Keratinocyte (primary cell): ENCODE measurements around the gene MAGI1.

Experiments
- CTCF ChIP-seq, 3 experiments: IDR thresholded peaks in 1 of 3; conservative IDR thresholded peaks in 1 of 3; optimal IDR thresholded peaks in 1 of 3; 2 replicates in 2 of 3; 3 replicates in 1 of 3; pipeline versions ENCODE3 to v1.5.1; 2011; ENCODE audit warnings: low read length in 3 of 3, mild to moderate bottlenecking in 3 of 3, moderate library complexity in 2 of 3, control low read depth in 1 of 3, inconsistent platforms in 1 of 3; ENCODE audit not compliant: insufficient read depth in 2 of 3; ENCODE audit errors: extremely low read depth in 1 of 3
- EZH2 ChIP-seq: IDR thresholded peaks from one replicate; pipeline ENCODE4 v1.6.1; 2012; ENCODE audit warnings: inconsistent platforms, mild to moderate bottlenecking, low read length, moderate library complexity

GRCh38 chr3:65577843-65578430 lies 460.8 kb downstream of the MAGI1 start:
- TF ChIP-seq CTCF (optimal IDR thresholded peaks at IDR 0.05 in 1 of 3, IDR thresholded peaks at IDR 0.05 in 1 of 3, conservative IDR thresholded peaks at IDR 0.05 in 1 of 3; ENCODE audit: extremely low read depth in 1 of 3, insufficient read depth in 2 of 3, low read length in 3 of 3) (no peak), EZH2 (no peak)
